ENCODE data around the gene ALG11. TPM values are rescaled to one million over a fixed set of nuclear protein-coding genes. Genes with fewer than 3 reads are reported as not detected.

The ALG11 gene
- total and polyA plus RNA-seq, 8 donors = 2.5 to 22.1 (median 14.7) TPM

GRCh38 chr13:52070929-52071523 lies 58.8 kb downstream of the ALG11 start:
- no peak for TF ChIP-seq CTCF (IDR thresholded peaks at IDR 0.05)
- Histone ChIP-seq H3K4me3 (no peak overlapping the region), H3K27me3 (no peaks in the 10 kb centered on the region), H3K9me3 (no peaks in the 10 kb centered on the region), H3K27ac (no peak overlapping the region), H3K4me1 (no peaks in the 10 kb centered on the region), H3K36me3 (no peaks in the 10 kb centered on the region)
- ATAC-seq (no peak), FAIRE-seq (no peak), DNase-seq (no peak)
- WGBS, 2 donors = 83 to 87% methylated on average over 1 of the region's 1 CpG
- intact Hi-C loops (cut with DNase I) = no loop called here

Other genes starting within 250 kb of the ALG11 start
- 10 to 100 TPM; 13.8 to 34.6 (median 22.9) TPM for gene DHRS12, start 208.2 kb upstream of the ALG11 start, total RNA-seq
- 10 to 100 TPM; 31.3 to 39.4 TPM for gene DHRS12, start 208.2 kb upstream of the ALG11 start, polyA plus RNA-seq
- gene TMEM272, start 167.2 kb upstream of the ALG11 start, total RNA-seq = under 1 TPM in 3 of 6 donors, not detected in 3; 0.06 to 0.16 (median 0.16) TPM
- gene TMEM272, start 167.2 kb upstream of the ALG11 start, polyA plus RNA-seq = under 1 TPM; 0.04 to 0.09 TPM
- gene CCDC70, start 150.4 kb upstream of the ALG11 start, total RNA-seq = not detected
- gene CCDC70, start 150.4 kb upstream of the ALG11 start, polyA plus RNA-seq = not detected
- gene ATP7B, start 948 bp upstream of the ALG11 start, total RNA-seq = 1 to 10 TPM; 2.3 to 6.0 (median 3.5) TPM
- gene ATP7B, start 948 bp upstream of the ALG11 start, polyA plus RNA-seq = 1 to 10 TPM; 2.0 to 2.3 TPM
- 1 to 10 TPM; 4.4 to 10.0 (median 7.4) TPM for gene UTP14C, start 12.3 kb downstream of the ALG11 start, total RNA-seq
- gene UTP14C, start 12.3 kb downstream of the ALG11 start, polyA plus RNA-seq = 1 to 10 TPM; 1.7 to 5.0 TPM
- under 1 TPM; 0.09 to 0.50 (median 0.18) TPM for gene NEK5, start 116.7 kb downstream of the ALG11 start, total RNA-seq
- under 1 TPM; 0.19 to 0.47 TPM for gene NEK5, start 116.7 kb downstream of the ALG11 start, polyA plus RNA-seq
- 1 to 10 TPM; 6.0 to 8.0 (median 6.9) TPM for gene NEK3, start 147.2 kb downstream of the ALG11 start, total RNA-seq
- gene NEK3, start 147.2 kb downstream of the ALG11 start, polyA plus RNA-seq = 10 to 100 TPM; 22.6 to 33.4 TPM

Measured in pancreas (tissue), 10 donors.